Vagina (tissue), 2 donors: ENCODE data around the gene GALC.

ENCODE experiments used
- POLR2A ChIP-seq, 2 donors: fragments of 450-650 bp; IDR thresholded peaks; one replicate each; pipeline ENCODE4 v1.6.1; 2017; ENCODE audit warnings: antibody characterized with exemption in 2 of 2, mild to moderate bottlenecking in 2 of 2, moderate library complexity in 2 of 2
- POLR2AphosphoS5 ChIP-seq, 2 donors: sonication (generic); formaldehyde crosslinking; IDR thresholded peaks; one replicate each; pipeline ENCODE4 v1.9.0; 2017; ENCODE audit warnings: antibody characterized with exemption in 2 of 2, mild to moderate bottlenecking in 2 of 2, low read depth in 1 of 2; ENCODE audit not compliant: insufficient read depth in 1 of 2
- TF ChIP-seq, protein P1 (sequence below), 3 experiments: fragments of 450-650 bp in 2 of 3; fragments of 200-600 bp in 1 of 3; sonication (generic) in 1 of 3; IDR thresholded peaks; one replicate each; pipeline ENCODE4 v1.5.1; 2017 to 2019; ENCODE audit warnings: antibody characterized with exemption in 3 of 3, mild to moderate bottlenecking in 2 of 3, moderate library complexity in 2 of 3

- TF ChIP-seq, protein P1, sequence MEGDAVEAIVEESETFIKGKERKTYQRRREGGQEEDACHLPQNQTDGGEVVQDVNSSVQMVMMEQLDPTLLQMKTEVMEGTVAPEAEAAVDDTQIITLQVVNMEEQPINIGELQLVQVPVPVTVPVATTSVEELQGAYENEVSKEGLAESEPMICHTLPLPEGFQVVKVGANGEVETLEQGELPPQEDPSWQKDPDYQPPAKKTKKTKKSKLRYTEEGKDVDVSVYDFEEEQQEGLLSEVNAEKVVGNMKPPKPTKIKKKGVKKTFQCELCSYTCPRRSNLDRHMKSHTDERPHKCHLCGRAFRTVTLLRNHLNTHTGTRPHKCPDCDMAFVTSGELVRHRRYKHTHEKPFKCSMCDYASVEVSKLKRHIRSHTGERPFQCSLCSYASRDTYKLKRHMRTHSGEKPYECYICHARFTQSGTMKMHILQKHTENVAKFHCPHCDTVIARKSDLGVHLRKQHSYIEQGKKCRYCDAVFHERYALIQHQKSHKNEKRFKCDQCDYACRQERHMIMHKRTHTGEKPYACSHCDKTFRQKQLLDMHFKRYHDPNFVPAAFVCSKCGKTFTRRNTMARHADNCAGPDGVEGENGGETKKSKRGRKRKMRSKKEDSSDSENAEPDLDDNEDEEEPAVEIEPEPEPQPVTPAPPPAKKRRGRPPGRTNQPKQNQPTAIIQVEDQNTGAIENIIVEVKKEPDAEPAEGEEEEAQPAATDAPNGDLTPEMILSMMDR (IDR thresholded peaks at IDR 0.05): no peak
- TF ChIP-seq POLR2A (IDR thresholded peaks at IDR 0.05) (no peak), POLR2AphosphoS5 (IDR thresholded peaks at IDR 0.05; ENCODE audit: insufficient read depth in 1 of 2, low read depth in 1 of 2) (no peak)
Observed at GRCh38 chr14:87898301-87898700, 94.7 kb downstream of the GALC start.
